Stimulated activated CD4-positive, alpha-beta T cell treated with anti-CD3 and anti-CD28 coated beads, Interleukin-15, amount 100 ng/mL, for 1 hour (primary cell): ENCODE measurements around the gene NR2F1-AS1.
"Not testable (repeated sequence)": the region's sequence is repeated elsewhere in the genome, so short reads cannot be mapped to it uniquely, and the experiment has no call there.

Source experiments
- DNase-seq, 2 donors: peaks; one replicate each; pipeline ENCODE4 v3.0.0-alpha.2; 2020; ENCODE audit warnings: low read depth in 1 of 2, low spot score in 1 of 2

Gene NR2F1-AS1

GRCh38 chr5:93395010-93395409 lies 186.0 kb downstream of the NR2F1-AS1 start:
- DNase-seq: no peak

DNA sequence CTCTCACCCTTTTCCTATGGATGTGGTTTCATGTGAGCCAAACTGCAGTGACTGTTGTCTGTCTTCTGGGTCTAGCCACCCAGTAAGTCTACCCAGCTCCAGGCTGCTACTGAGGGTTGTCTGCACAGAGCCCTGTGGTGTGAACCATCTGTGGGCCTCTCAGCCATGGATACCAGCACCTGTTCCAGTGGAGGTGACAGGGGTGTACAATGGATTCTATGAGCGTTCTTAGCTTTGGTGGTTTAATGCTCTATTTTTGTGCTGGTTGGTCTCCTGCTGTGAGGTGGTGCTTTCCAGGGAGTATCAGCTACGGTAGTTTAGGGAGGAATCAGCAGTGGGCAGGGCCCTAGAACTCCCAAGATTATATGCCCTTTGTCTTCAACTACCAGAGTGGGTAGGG lies 186.7 kb downstream of the NR2F1-AS1 start:
- DNase-seq: no peak

- not testable (repeated sequence) for DNase-seq
Measured at GRCh38 chr5:93391169-93391568, 189.8 kb downstream of the NR2F1-AS1 start.

GRCh38 chr5:93385655-93386054 lies 195.4 kb downstream of the NR2F1-AS1 start:
- no peak for DNase-seq

GRCh38 chr5:93384995-93385394 lies 196.0 kb downstream of the NR2F1-AS1 start:
- DNase-seq: no peak

DNA sequence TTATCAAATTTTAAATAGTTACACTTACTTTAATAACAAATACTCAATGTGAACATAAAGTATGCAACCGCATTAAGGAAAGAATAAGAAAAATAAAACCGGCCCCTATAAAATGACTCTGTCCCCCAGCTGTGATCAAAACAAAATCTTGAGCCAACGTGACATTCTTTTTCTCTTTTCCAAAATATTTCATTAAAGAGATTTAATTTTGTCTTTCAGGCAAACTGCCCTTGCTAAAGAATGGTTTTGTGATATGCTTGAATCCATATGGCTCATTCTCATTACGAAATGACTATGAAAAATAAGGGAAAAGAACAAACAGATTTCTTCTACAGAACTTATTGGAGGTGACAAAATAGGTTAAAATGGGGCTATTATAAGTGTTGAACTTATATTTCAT lies 197.0 kb downstream of the NR2F1-AS1 start:
- DNase-seq: no peak

- no peak for DNase-seq
Measured at GRCh38 chr5:93382188-93382825, 198.7 kb downstream of the NR2F1-AS1 start.

DNA sequence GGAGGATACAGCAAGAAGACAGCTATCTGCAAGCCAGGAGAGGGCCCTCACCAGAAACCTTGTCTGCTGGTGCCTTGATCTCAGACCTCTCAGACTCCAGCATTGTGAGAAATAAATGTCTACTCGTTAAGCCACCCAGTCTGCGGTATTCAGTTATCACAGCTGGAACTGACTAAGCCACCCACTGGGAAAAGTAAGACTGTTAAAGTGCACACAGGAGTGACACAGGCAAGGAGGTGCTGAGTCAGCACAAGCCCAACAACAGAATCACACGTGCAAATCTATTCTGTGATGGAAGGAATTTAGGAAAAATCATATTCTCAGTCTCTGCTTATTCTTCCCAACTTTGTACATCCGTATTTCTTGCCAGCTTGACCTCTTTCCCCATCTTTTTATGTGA lies 200.0 kb downstream of the NR2F1-AS1 start:
- no peak for DNase-seq

- DNase-seq: no peak
Measured at GRCh38 chr5:93378073-93378472, 202.9 kb downstream of the NR2F1-AS1 start.

- no peak for DNase-seq
Measured at GRCh38 chr5:93371893-93372292, 209.1 kb downstream of the NR2F1-AS1 start.

GRCh38 chr5:93364378-93364777 lies 216.6 kb downstream of the NR2F1-AS1 start:
- no peak for DNase-seq

DNA sequence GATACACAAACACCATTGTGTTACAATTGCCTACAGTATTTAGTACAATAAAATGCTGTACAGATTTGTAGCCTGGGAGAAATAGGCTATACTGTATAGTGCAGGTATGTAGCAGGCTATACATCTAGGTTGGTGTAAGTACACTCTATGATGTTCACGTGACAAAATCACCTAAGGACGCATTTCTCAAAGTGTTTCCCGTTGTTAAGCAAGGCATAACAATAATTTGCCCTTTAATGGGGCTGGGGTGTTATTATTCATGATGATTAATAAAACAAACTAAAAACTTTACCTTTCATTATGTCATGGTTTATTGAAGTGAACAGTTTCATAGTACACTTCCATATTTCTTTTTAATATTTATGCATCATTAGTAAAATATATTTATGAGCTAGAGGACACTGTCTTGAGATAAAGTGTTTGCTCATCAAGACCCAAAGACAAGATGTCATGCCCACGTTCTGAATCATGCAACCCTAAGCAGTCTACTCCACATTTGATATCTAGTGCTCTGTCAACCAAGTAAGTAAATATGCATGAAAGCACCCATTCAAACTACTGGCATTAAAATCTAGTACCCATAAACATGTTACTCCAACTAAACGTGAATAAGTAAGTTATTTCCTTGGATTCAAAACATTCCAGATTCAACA lies 220.5 kb downstream of the NR2F1-AS1 start:
- no peak for DNase-seq

DNA sequence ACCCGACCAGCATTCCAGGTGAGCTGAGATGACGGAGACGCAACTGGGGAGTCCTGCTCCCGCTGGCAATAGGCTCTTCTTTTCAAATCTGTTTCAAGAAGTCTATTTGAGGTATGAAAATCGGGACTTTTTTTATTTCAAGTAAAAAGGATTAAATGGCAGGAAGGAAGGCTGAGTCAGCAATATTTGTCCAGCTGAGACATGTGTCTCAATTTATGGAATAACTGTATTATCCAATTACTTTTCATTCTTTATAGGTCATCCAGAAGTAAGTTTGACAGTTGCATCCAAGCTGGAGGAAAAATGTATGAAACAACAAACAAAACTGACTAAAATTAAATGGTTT lies 221.1 kb downstream of the NR2F1-AS1 start:
- DNase-seq: no peak
